K562 (cell line): ENCODE results near the gene TSEN34. TPM values are rescaled to one million over a fixed set of nuclear protein-coding genes. Genes with fewer than 3 reads are reported as not detected.

Experiments used
- CTCF ChIP-seq, 3 experiments: IDR thresholded peaks in 2 of 3; conservative IDR thresholded peaks in 1 of 3; 2 replicates each; pipeline ENCODE4 v1.5.1; 2011 to 2012; ENCODE audit warnings: low read length in 3 of 3, mild to moderate bottlenecking in 3 of 3, control low read depth in 2 of 3, improper control_type of control experiment in 1 of 3, inconsistent platforms in 1 of 3, low read depth in 1 of 3, mixed read lengths in 1 of 3, moderate library complexity in 1 of 3; ENCODE audit not compliant: insufficient read depth in 2 of 3
- CUX1 ChIP-seq: fragments of 200-800 bp; sonication (Bioruptor generic); IDR thresholded peaks from 2 replicates; pipeline ENCODE4 v1.6.1; 2016; ENCODE audit warnings: missing genetic modification characterization, missing compliant biosample characterization
- GATAD2A ChIP-seq: fragments of 450-650 bp; IDR thresholded peaks from 2 replicates; pipeline ENCODE4 v1.6.1; 2017
- HIVEP1 ChIP-seq: fragments of 250-450 bp; sonication (Bioruptor Pico); IDR thresholded peaks from 2 replicates; pipeline ENCODE4 v1.4.0; 2020; ENCODE audit warnings: mild to moderate bottlenecking
- HNRNPLL ChIP-seq: fragments of 200-400 bp; formaldehyde crosslinking; IDR thresholded peaks from 2 replicates; pipeline ENCODE4 v1.6.1; 2017; ENCODE audit warnings: low read length, low read depth, mild to moderate bottlenecking; ENCODE audit not compliant: poor library complexity, severe bottlenecking
- IFI16 ChIP-seq: fragments of 250-450 bp; sonication (Bioruptor Pico); IDR thresholded peaks from 2 replicates; pipeline ENCODE4 v2.1.2; 2022; ENCODE audit warnings: mild to moderate bottlenecking, inconsistent platforms
- MXD1 ChIP-seq: fragments of 250-450 bp; sonication (Bioruptor Pico); IDR thresholded peaks from 2 replicates; pipeline ENCODE4 v1.8.0; 2021; ENCODE audit warnings: borderline replicate concordance, mild to moderate bottlenecking, moderate library complexity; ENCODE audit not compliant: poor library complexity, severe bottlenecking
- POLR2H ChIP-seq: IDR thresholded peaks from 2 replicates; pipeline ENCODE4 v1.6.1; 2016; ENCODE audit warnings: missing genetic modification characterization, low read depth, mild to moderate bottlenecking, control low read depth, missing compliant biosample characterization, moderate library complexity
- TAF7 ChIP-seq: fragments of 450-650 bp; IDR thresholded peaks from 2 replicates; pipeline ENCODE4 v1.6.1; 2016; ENCODE audit warnings: missing genetic modification characterization, missing compliant biosample characterization
- XRCC5 ChIP-seq: fragments of 200-400 bp; formaldehyde crosslinking; IDR thresholded peaks from 2 replicates; pipeline ENCODE4 v1.6.1; 2017; ENCODE audit warnings: low read depth, mild to moderate bottlenecking, low read length
- ZC3H4 ChIP-seq: sonication (generic); formaldehyde crosslinking; IDR thresholded peaks from 2 replicates; pipeline ENCODE4 v1.9.0; 2021; ENCODE audit warnings: missing genetic modification reagents, borderline replicate concordance
- ZNF263 ChIP-seq: sonication (generic); formaldehyde crosslinking; IDR thresholded peaks from 2 replicates; pipeline ENCODE4 v1.8.0; 2022; ENCODE audit warnings: mild to moderate bottlenecking, missing genetic modification reagents, borderline replicate concordance
- ZNF57 ChIP-seq: fragments of 450-650 bp; formaldehyde crosslinking; IDR thresholded peaks from 2 replicates; pipeline ENCODE4 v1.4.0; 2020; ENCODE audit warnings: mild to moderate bottlenecking, moderate library complexity
- ZNF592 ChIP-seq: fragments of 450-650 bp; IDR thresholded peaks from 2 replicates; pipeline ENCODE4 v1.6.1; 2017; ENCODE audit warnings: antibody characterized with exemption, mild to moderate bottlenecking
- ZNF830 ChIP-seq: fragments of 250-450 bp; sonication (Bioruptor Pico); IDR thresholded peaks from 2 replicates; pipeline ENCODE4 v1.5.0; 2021; ENCODE audit warnings: mild to moderate bottlenecking
- polyA plus RNA-seq, 8 experiments: library from polyadenylated mRNA; depleted of rRNA in 4 of 8; stranded (reverse) in 5 of 8; unstranded in 3 of 8; fragments of >200 nt; fragmentation: Nextera tagmentation in 2 of 8; fragmentation: Illumina TruSeq in 1 of 8; extraction: Ambion mirVana in 2 of 8; extraction: Trizol in 1 of 8; gene quantifications; 2 replicates each; pipeline versions ENCODE4 v1.2.1 to v1.2.3, GENCODE V29; 2011 to 2014; ENCODE audit warnings: inconsistent platforms in 1 of 8, missing spikeins in 1 of 8
- total RNA-seq, 7 experiments: library from RNA; depleted of rRNA in 6 of 7; stranded (reverse); fragments of >200 nt in 6 of 7; fragmentation: Illumina TruSeq in 2 of 7; extraction: Trizol in 2 of 7; gene quantifications; 2 replicates each; pipeline versions ENCODE4 v1.2.1 to v1.2.3, GENCODE V29; 2011 to 2021; ENCODE audit warnings: low replicate concordance in 1 of 7

The TSEN34 gene
- total and polyA plus RNA-seq, 9 of the 15 experiments (the other 6 are each of a cell fraction or from before 2014, with no cell fraction given): 3.1 to 57.6 (median 29.5) TPM

- TF ChIP-seq ZNF592: peak; percentile 94
- TF ChIP-seq TAF7 (tag): no peak
- no peak for TF ChIP-seq HIVEP1 (CRISPR knock-in tag)
- TF ChIP-seq ZNF830: no peak
- peak; percentile 23 for TF ChIP-seq MXD1
- TF ChIP-seq CUX1 (CRISPR knock-in tag): peak; percentile 38; the same call in 1 of the 2 replicates
- TF ChIP-seq CTCF (IDR thresholded peaks at IDR 0.05 in 2 of 3, conservative IDR thresholded peaks at IDR 0.05 in 1 of 3; ENCODE audit: insufficient read depth in 2 of 3, low read depth in 1 of 3, low read length in 3 of 3): no peak; a peak in 1 of 6 replicates
- TF ChIP-seq ZC3H4 (CRISPR knock-in tag): peak; percentile 62; the same call in 1 of the 2 replicates
- no peak; the same call in 1 of the 2 replicates for TF ChIP-seq ZNF263 (CRISPR knock-in tag)
- no peak; the same call in none of the 2 replicates for TF ChIP-seq ZNF57
- peak; percentile 32; the same call in 1 of the 2 replicates for TF ChIP-seq POLR2H
- TF ChIP-seq GATAD2A: no peak
- TF ChIP-seq XRCC5: no peak
- peak; percentile 56 for TF ChIP-seq HNRNPLL
- no peak for TF ChIP-seq IFI16
Observed at GRCh38 chr19:54207983-54208783, 17.1 kb downstream of the TSEN34 start (continued).
